ENCODE data around the gene DIAPH3.

Gene DIAPH3

GRCh38 chr13:60111691-60112090 is 52.0 kb downstream of the DIAPH3 start:
- Histone ChIP-seq H4K20me1 (ENCODE audit: insufficient read depth, low read length, poor library complexity, severe bottlenecking) (no peaks in the 10 kb centered on the region), H2AFZ (ENCODE audit: low read length) (no peak overlapping the region), H3K27me3 (ENCODE audit: insufficient read depth, low read length, poor library complexity, severe bottlenecking) (no peaks in the 10 kb centered on the region), H3K79me2 (ENCODE audit: insufficient read depth, low read length) (peaks cover 17% of the 10 kb centered on the region), H3K9me3 (ENCODE audit: insufficient read depth, low read depth, low read length) (peaks cover 22% of the 10 kb centered on the region), H3K36me3 (ENCODE audit: insufficient read depth, low read length) (peaks cover 71% of the 10 kb centered on the region), H3F3A (ENCODE audit: low read depth) (no peaks in the 10 kb centered on the region), H3K4me3 (ENCODE audit: low read length, poor library complexity, severe bottlenecking) (no peak overlapping the region), H3K4me1 (ENCODE audit: insufficient read depth, low read length, poor library complexity, severe bottlenecking) (no peaks in the 10 kb centered on the region), H3K9ac (ENCODE audit: low read depth, low read length, poor library complexity, severe bottlenecking) (no peak overlapping the region), H3K4me2 (ENCODE audit: low read depth, low read length, poor library complexity, severe bottlenecking) (no peak overlapping the region), H3K9me2 (replicated peaks; ENCODE audit: low read depth, low read length) (no peaks in the 10 kb centered on the region)
- TF ChIP-seq CTCF (conservative IDR thresholded peaks at IDR 0.05; ENCODE audit: low read length) (no peak), EZH2phosphoT487 (IDR thresholded peaks at IDR 0.05; ENCODE audit: borderline replicate concordance) (no peak)

DNA sequence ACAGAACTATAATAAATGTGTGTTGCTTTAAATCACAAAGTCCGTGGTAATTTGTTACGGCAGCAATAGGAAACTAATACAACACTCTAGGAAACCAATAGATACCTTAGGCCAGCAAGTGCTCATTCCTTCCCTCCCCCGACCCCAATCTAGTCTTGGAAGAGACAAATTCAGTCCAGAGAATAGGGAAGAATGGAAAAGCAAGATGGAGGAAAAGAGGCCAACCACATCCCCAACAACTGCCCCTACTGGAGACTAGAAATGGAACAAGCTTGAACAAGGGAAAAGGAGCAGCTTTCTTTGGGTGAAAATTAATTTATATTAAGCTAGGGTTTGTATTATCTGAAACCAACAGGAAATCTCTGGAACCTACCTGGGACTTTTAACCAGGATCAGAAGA is 54.4 kb downstream of the DIAPH3 start:
- Histone ChIP-seq H3K27me3 (ENCODE audit: insufficient read depth, low read length, poor library complexity, severe bottlenecking) (no peaks in the 10 kb centered on the region), H3K9ac (ENCODE audit: low read depth, low read length, poor library complexity, severe bottlenecking) (no peak overlapping the region), H2AFZ (ENCODE audit: low read length) (no peak overlapping the region), H3K4me1 (ENCODE audit: insufficient read depth, low read length, poor library complexity, severe bottlenecking) (no peaks in the 10 kb centered on the region), H3K79me2 (ENCODE audit: insufficient read depth, low read length) (peaks cover 13% of the 10 kb centered on the region), H3F3A (ENCODE audit: low read depth) (no peaks in the 10 kb centered on the region), H3K4me3 (ENCODE audit: low read length, poor library complexity, severe bottlenecking) (no peak overlapping the region), H3K4me2 (ENCODE audit: low read depth, low read length, poor library complexity, severe bottlenecking) (no peak overlapping the region), H4K20me1 (ENCODE audit: insufficient read depth, low read length, poor library complexity, severe bottlenecking) (no peaks in the 10 kb centered on the region), H3K36me3 (ENCODE audit: insufficient read depth, low read length) (peaks cover 56% of the 10 kb centered on the region), H3K9me3 (ENCODE audit: insufficient read depth, low read depth, low read length) (peaks cover 9% of the 10 kb centered on the region), H3K9me2 (replicated peaks; ENCODE audit: low read depth, low read length) (no peaks in the 10 kb centered on the region)
- no peak for TF ChIP-seq EZH2phosphoT487 (IDR thresholded peaks at IDR 0.05; ENCODE audit: borderline replicate concordance)
- TF ChIP-seq CTCF (conservative IDR thresholded peaks at IDR 0.05; ENCODE audit: low read length), result no peak

GRCh38 chr13:60108589-60108988 is 55.1 kb downstream of the DIAPH3 start:
- H3K79me2 ChIP-seq (ENCODE audit: insufficient read depth, low read length), result peaks cover 7% of the 10 kb centered on the region; the same call in 1 of the 2 replicates
- TF ChIP-seq CTCF (conservative IDR thresholded peaks at IDR 0.05; ENCODE audit: low read length) (no peak), EZH2phosphoT487 (IDR thresholded peaks at IDR 0.05; ENCODE audit: borderline replicate concordance) (no peak)
- no peaks in the 10 kb centered on the region for H3K27me3 ChIP-seq (ENCODE audit: insufficient read depth, low read length, poor library complexity, severe bottlenecking)
- H3K9me2 ChIP-seq (replicated peaks; ENCODE audit: low read depth, low read length), result no peaks in the 10 kb centered on the region
- no peaks in the 10 kb centered on the region for H3F3A ChIP-seq (ENCODE audit: low read depth)
- peaks cover 2% of the 10 kb centered on the region; the same call in 1 of the 2 replicates for H3K9me3 ChIP-seq (ENCODE audit: insufficient read depth, low read depth, low read length)
- no peak overlapping the region for H3K4me2 ChIP-seq (ENCODE audit: low read depth, low read length, poor library complexity, severe bottlenecking)
- peaks cover 49% of the 10 kb centered on the region for H3K36me3 ChIP-seq (ENCODE audit: insufficient read depth, low read length)
- no peak overlapping the region for H2AFZ ChIP-seq (ENCODE audit: low read length)
- H4K20me1 ChIP-seq (ENCODE audit: insufficient read depth, low read length, poor library complexity, severe bottlenecking), result no peaks in the 10 kb centered on the region
- no peak overlapping the region for H3K9ac ChIP-seq (ENCODE audit: low read depth, low read length, poor library complexity, severe bottlenecking)
- no peak overlapping the region for H3K4me3 ChIP-seq (ENCODE audit: low read length, poor library complexity, severe bottlenecking)
- H3K4me1 ChIP-seq (ENCODE audit: insufficient read depth, low read length, poor library complexity, severe bottlenecking), result no peaks in the 10 kb centered on the region
